Hematopoietic multipotent progenitor cell treated with erythropoietin and hydrocortisone succinate and interleukin-3 and kit ligand, for 17 days (in vitro differentiated cells): ENCODE results near the gene MTA2.
A peak's percentile ranks its signal among the peaks of the same experiment; 100 is the strongest.

Experiments used
- DNase-seq: peaks from one replicate; pipeline ENCODE4 v3.0.0-alpha.2; 2015; ENCODE audit warnings: low spot score

MTA2 gene

DNA sequence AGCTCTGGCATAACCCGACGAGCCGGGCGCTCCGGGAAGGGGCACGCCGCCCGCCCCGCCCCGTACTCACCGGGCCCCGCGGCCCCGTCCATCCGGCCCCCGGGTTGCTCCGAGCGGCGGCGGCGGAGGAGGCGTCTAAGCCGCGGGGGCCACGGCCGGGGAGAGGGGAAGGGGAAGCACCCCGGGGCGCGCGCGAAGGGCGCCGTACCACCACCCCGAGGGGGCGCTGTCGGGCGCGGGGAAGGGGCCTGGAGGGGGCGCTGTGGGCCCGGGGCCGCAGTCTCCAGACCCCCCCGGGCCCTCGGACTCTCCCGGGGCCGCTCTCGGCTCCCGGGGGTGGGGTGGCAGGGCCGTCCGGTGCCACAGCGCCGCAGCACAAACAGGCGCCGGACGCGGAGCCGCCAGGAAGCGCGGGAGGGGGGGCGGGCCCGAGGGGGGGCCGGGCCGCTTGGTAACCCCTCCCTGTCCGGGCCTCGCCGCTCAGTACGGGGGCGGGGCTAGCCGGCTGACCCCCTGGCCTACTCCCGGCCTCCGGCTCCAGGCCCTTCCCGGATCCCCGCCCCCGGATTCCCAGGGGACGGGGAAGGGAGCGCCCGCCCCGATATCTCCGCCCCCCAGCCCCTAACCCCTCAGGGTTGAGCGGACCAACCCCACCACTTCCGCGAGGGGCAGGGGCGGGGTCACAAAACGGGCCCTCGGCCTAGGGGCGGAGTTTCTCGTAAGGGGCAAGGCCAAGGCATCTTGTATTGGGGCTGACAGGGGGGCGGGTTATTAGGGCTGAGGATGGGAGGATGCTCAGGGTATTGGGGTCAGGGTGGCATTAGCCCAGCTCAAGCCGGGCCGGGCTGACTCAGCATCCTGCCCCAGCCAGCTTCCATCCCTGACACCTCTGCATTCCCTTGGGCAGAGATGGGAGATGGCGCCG, 11.0 kb upstream of the MTA2 start, which contains the start of the genes EML3 and ROM1:
Gene EML3 (minus strand): TSS at position 410 of the 925 bp plus-strand sequence. CDS start 318 bp downstream, at position 92.
Gene ROM1 (plus strand): TSS at position 892 of the 925 bp plus-strand sequence. CDS start 25 bp downstream, at position 917.
- DNase-seq = peak; percentile 75

DNA sequence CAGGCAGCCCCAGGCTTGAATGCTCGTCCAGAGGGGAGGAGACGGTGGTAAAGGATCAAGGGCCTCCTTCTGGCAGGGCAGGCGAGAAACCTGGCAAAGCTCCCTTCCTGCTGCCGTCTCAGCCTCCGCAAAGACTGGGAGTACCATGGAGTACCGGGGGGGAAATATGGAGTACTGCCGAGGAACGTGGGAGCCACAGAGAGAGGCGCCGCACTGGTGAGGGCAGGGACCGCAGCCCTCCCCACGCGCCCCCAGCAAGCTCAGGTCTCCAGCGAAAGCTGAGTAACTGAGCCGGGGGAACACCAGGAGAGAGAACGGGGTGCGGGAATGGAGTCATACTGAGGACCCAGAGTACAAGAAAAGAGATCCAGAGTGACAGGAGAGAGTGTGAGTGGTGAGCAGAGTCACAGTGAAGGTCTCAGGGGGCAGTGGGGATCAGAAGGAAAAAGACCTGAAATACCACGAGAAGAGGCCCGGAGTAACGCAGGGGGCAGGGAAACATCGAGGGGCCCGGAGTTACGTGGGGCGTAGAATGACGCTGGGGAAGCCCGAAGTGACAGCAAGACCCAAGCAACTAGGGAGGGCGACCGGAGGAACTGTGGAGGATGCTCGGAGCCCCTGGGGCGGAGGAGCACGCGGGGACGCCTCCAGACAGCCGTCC, 10.2 kb upstream of the MTA2 start:
- DNase-seq = no peak

- no peak for DNase-seq
Observed at GRCh38 chr11:62610814-62611704, 9.4 kb upstream of the MTA2 start.

DNA sequence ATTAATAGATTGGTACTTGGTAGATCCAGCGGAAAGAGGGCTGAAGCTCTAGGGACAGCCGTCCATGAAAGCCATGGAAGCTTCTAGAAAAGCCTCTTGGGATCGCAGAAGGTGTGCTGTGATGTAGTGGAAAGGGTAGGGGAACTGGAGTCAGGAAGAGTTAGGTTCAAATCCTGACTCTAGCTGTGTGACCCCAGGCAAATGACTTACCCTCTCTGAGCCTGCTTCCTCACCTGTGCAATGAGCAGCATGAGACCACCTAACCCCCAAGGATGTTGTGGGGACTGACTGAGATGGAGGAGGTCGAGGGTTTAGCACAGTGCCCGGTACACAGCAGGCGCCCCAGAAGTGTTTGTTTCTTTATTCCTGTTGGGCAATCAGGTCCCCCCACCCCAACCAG, 8.7 kb upstream of the MTA2 start:
- no peak for DNase-seq

GRCh38 chr11:62608776-62609175, 7.1 kb upstream of the MTA2 start:
- DNase-seq = no peak

DNA sequence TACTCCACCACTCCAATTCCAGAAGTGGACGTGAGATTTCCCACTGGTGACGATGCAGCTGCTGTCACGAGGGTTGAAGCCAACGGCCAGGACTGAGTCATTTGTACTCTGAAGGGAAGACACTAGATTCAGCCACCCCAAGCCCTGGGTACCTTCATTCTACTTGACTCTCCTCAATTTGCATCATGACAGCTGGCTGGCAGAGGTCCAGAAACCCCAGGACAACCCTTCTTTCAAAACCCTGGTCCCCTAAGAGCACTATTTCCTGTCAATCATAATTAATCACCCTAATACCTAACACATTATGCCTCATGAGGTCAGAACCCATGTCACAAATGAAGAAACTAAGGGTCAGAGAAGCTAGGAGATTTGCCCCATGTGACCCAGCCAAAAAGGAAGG, 6.0 kb upstream of the MTA2 start:
- DNase-seq = no peak

DNA sequence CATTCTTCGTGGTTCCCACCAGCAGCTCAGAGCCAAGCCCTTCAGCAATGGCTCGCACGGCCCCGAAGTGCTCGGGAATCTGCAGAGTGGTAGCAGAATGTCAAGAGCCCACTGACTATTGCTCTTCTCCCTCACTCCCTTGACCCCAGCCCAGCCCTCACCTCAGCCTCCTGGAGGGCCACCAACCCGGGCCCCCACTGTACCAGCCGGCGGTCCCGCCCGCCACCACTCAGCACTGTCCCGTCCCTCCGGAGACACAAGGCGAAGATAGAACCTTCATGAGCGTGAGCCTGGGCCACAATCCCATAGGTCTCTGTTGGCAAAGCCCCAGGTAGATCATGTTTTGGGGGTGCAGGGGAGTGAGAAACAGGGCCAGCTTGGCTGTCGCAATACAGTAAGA, 4.2 kb upstream of the MTA2 start:
- DNase-seq = no peak

DNA sequence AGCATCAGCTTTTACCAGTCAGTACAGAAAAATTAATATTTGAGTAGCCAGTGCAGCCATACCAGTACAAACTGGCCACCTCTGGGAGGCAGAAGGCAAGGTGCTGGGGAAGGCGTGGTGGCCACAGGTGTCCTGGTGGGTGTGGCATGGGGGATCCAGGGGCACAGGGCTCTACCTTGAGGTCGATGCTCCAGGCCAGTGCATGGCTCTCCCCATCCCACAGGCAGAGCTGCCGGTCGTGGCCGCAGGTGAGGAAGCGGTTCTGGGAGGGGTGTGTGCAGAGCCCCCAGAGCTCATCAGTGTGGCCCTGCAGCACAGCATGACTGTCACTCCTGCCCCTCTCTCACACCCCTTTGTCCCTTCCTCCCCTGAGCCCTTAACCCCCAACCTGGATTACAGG, 3.8 kb upstream of the MTA2 start:
- DNase-seq = no peak

- DNase-seq = no peak
Observed at GRCh38 chr11:62604460-62605120, 2.9 kb upstream of the MTA2 start.

DNA sequence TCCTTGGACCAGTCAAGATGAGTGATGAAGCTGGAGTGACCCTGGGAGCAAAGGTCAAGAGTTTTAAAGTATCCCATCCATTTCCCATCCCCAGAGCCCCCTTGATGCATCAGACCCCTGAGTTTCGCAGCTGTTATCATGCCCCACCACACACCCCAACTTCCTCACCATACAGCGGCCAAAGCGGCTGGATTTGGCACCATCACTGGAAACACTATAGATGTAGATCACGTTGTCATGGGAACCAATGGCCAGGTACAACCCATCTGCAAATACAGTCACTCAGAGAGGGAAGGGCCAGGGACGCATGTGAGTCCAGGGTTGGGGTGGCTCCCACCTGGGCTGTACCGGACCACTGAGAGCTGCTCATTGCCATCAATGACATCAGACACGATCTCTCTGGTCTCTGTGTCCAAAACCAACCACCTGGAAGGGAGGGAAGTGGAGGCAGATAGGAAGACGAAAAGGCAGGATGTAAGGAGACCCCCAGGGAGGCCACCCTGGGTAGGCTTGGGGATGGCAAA, 2.2 kb upstream of the MTA2 start:
- no peak for DNase-seq

DNA sequence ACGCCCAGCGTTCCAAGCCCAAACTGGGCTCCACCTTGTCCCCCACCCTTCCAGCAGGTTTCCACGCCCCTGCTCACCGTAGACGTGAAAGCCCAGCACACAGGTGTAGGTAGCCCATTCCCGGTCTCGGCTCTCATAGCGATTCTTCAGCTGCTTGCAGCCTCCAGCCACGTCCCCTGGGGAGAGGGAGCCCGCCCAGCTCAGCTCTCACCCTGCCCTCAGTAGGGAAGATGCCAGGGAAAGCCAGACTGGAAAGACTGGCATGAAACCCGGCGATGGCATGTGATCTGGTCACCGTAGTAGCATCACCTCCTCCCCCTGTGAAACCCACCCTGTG, 1.4 kb upstream of the MTA2 start:
- DNase-seq = no peak

- no peak for DNase-seq
Observed at GRCh38 chr11:62602141-62603071, 741 bp upstream of the MTA2 start.

DNA sequence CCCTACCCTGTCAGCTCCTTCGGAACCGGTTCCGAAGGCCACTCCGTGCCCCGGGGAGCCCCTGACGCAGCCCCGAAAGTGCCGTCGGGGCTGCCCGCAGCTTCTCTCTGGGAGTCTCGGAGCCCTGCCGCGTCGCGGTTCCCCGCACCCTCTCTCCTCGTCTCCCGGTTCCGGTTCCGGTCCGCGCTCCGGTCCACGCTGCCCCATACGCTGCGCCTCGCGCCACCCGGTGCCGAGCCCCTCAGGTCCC, 618 bp downstream of the MTA2 start:
- DNase-seq = no peak

GRCh38 chr11:62600367-62601121, 1.1 kb downstream of the MTA2 start:
- peak; percentile 30 for DNase-seq

- no peak for DNase-seq
Observed at GRCh38 chr11:62599901-62600300, 1.8 kb downstream of the MTA2 start.

DNA sequence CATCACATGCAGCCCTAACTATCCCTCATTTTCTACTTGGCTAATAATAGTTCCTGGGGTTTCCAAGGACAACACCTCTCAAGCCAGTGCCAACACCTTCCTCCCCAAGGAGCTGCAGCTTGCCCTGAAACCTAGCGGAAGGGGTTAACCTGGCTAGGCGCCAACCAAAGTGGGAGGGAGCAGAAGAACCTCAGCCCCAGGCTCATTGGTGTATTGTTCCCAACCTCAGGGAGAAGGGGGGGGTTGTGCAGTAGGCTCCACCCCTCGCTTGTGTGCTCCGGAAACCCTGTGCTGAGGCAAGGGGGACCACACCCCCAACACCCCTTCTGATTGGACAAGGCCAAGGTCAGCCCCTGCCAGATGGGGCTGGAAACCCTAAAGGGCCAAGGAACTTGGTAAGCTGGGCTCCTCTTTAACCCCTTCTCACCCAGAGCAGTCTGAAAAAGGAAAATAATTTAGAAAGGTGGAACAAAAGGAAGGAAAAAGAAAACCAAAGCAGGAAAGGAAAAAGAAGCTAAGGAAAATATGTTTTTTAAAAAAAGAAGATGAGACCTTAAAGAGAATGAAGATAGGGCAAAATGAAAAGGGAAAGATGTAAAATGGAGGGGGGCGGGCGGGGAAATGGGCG, 2.5 kb downstream of the MTA2 start:
- peak; percentile 86 for DNase-seq

GRCh38 chr11:62595124-62595523, 6.5 kb downstream of the MTA2 start:
- DNase-seq = no peak

GRCh38 chr11:62593434-62594044, 8.1 kb downstream of the MTA2 start:
- DNase-seq = peak; percentile 84

DNA sequence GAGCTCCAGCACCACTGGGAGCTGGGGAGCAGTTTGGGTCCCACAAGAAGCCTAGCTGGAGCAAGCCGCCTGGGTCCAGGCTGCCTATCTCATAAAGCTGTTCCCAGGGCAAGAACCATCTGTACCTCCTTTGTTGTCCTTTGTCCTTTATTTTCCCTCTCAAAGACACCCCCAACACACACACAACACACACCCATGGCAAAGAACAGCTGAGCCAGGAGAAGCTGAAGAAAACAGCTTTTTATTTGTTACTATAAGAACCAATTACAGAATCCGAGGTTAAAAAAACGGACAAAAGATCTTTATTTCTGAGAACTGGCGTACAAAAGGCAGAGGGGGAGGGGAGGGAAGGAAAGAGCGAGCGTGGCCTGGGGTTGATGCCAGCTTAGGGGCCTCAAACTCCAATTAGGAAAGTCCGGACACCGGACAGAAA, 8.7 kb downstream of the MTA2 start:
- no peak for DNase-seq
